H1 (cell line): ENCODE results near the gene KSR2. TPM values are rescaled to one million over a fixed set of nuclear protein-coding genes. Genes with fewer than 3 reads are reported as not detected.

ENCODE experiments used
- BACH1 ChIP-seq: IDR thresholded peaks from 2 replicates; pipeline ENCODE4 v1.6.1; 2012; ENCODE audit warnings: low read length, improper control_type of control experiment
- BCL11A ChIP-seq, 2 experiments: IDR thresholded peaks; one replicate each; pipeline ENCODE4 v1.6.1; 2011; ENCODE audit warnings: low read depth in 2 of 2, low read length in 2 of 2, mild to moderate bottlenecking in 2 of 2
- CHD7 ChIP-seq: fragments of 300-600 bp; sonication (generic); IDR thresholded peaks from 2 replicates; pipeline ENCODE4 v1.7.1; 2012; ENCODE audit warnings: low read length, moderate library complexity, mild to moderate bottlenecking, inconsistent platforms; ENCODE audit not compliant: insufficient replicate concordance
- FOSL1 ChIP-seq: IDR thresholded peaks from 2 replicates; pipeline ENCODE4 v1.6.1; 2011; ENCODE audit warnings: mild to moderate bottlenecking, low read depth, low read length, moderate library complexity; ENCODE audit not compliant: insufficient read depth
- GTF2F1 ChIP-seq: IDR thresholded peaks from 2 replicates; pipeline ENCODE4 v1.6.1; 2012; ENCODE audit warnings: low read depth, low read length, improper control_type of control experiment, borderline replicate concordance
- HDAC2 ChIP-seq, 2 experiments: fragments of 300-600 bp in 1 of 2; sonication (generic) in 1 of 2; IDR thresholded peaks; 2 replicates each; pipeline ENCODE4 v1.6.1; 2011 to 2012; ENCODE audit warnings: low read depth in 2 of 2, low read length in 2 of 2, mild to moderate bottlenecking in 2 of 2, moderate library complexity in 2 of 2, borderline replicate concordance in 1 of 2, inconsistent platforms in 1 of 2
- KDM1A ChIP-seq: fragments of 200-600, 300-600 bp; sonication (generic); IDR thresholded peaks from 2 replicates; pipeline ENCODE4 v1.7.1; 2016; ENCODE audit warnings: mild to moderate bottlenecking, low read length, borderline replicate concordance
- POLR2AphosphoS5 ChIP-seq: IDR thresholded peaks from 2 replicates; pipeline ENCODE4 v1.6.1; 2011; ENCODE audit warnings: low read depth, low read length
- SIRT6 ChIP-seq: IDR thresholded peaks from one replicate; pipeline ENCODE4 v1.7.1; 2012; ENCODE audit warnings: low read length, inconsistent platforms
- TBP ChIP-seq: IDR thresholded peaks from 2 replicates; pipeline ENCODE4 v1.6.1; 2011; ENCODE audit warnings: low read depth, low read length, improper control_type of control experiment
- polyA plus RNA-seq, 7 experiments: library from polyadenylated mRNA; depleted of rRNA in 3 of 7; stranded (reverse) in 5 of 7; unstranded in 2 of 7; fragments of >200 nt in 5 of 7; fragments of 200-250 nt in 2 of 7; gene quantifications; 1 replicate in 5 of 7; 2 replicates in 1 of 7; 4 replicates in 1 of 7; pipeline versions ENCODE4 v1.2.1 to v1.2.3, GENCODE V29; 2011 to 2013; ENCODE audit warnings: missing spikeins in 2 of 7, mixed read lengths in 2 of 7
- total RNA-seq: library from RNA; stranded (reverse); fragmentation: NEBNext Ultra II Directional; extraction: Animal tissue kit (Norgen Biotek cat#: 25700); gene quantifications from 2 replicates; pipeline ENCODE4 v1.2.1, GENCODE V29; 2021

KSR2 gene
- total and polyA plus RNA-seq, 2 of the 8 experiments (the other 6 are each of a cell fraction or from before 2014, with no cell fraction given): 0.74 to 2.2 TPM

- no peak for TF ChIP-seq CHD7
- no peak for TF ChIP-seq SIRT6
- TF ChIP-seq GTF2F1: no peak
- no peak for TF ChIP-seq FOSL1
- no peak for TF ChIP-seq BACH1
- no peak for TF ChIP-seq HDAC2 (IDR thresholded peaks at IDR 0.05; ENCODE audit: borderline replicate concordance in 1 of 2, low read depth in 2 of 2, low read length in 2 of 2)
- TF ChIP-seq KDM1A: no peak
- no peak for TF ChIP-seq TBP
- no peak for TF ChIP-seq BCL11A (IDR thresholded peaks at IDR 0.05; ENCODE audit: low read depth in 2 of 2, low read length in 2 of 2)
- no peak for TF ChIP-seq POLR2AphosphoS5
Measured at GRCh38 chr12:117821480-117822175, 147.2 kb downstream of the KSR2 start (continued).
